ENCODE results near the gene GGACT.

- no peak for TF ChIP-seq EZH2phosphoT487 (IDR thresholded peaks at IDR 0.05)
- TF ChIP-seq CTCF (IDR thresholded peaks at IDR 0.05) = no peak
Measured at GRCh38 chr13:100527644-100528043, 60.9 kb downstream of the GGACT start.

Measured in neural progenitor cell (in vitro differentiated cells).